ENCODE data around the gene CLCN4. TPM values are rescaled to one million over a fixed set of nuclear protein-coding genes. Genes with fewer than 3 reads are reported as not detected.

CLCN4 gene
- total RNA-seq, 1 experiment from 2014 or later, result 6.9 TPM

DNA sequence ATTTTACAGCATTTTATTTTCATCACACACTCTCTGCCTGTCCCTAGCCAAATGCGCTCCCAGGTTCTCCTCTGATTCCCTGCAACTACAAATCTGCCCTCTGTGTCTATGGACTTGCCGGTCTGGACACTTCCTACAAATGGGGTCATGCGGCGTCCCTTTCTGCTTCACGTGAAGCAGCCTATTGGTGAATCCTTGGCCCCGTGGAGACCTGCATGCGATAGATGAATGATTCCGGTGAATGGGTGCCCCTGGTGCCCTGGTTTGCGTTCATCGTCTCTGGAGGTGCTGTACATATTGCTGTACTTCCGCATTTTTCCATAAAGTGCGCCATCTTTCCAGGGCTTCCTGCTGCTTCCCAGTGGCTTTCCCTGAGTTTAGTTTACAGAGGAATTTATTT, 27.5 kb upstream of the CLCN4 start:
- TF ChIP-seq, protein P1, sequence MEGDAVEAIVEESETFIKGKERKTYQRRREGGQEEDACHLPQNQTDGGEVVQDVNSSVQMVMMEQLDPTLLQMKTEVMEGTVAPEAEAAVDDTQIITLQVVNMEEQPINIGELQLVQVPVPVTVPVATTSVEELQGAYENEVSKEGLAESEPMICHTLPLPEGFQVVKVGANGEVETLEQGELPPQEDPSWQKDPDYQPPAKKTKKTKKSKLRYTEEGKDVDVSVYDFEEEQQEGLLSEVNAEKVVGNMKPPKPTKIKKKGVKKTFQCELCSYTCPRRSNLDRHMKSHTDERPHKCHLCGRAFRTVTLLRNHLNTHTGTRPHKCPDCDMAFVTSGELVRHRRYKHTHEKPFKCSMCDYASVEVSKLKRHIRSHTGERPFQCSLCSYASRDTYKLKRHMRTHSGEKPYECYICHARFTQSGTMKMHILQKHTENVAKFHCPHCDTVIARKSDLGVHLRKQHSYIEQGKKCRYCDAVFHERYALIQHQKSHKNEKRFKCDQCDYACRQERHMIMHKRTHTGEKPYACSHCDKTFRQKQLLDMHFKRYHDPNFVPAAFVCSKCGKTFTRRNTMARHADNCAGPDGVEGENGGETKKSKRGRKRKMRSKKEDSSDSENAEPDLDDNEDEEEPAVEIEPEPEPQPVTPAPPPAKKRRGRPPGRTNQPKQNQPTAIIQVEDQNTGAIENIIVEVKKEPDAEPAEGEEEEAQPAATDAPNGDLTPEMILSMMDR (conservative IDR thresholded peaks at IDR 0.05), result no peak
- H3K27ac Mint-ChIP-seq, result no peak overlapping the region; a peak in 1 of 7 replicates
- Histone ChIP-seq H3K14ac (ENCODE audit: insufficient read depth, low read length) (no peak overlapping the region), H2BK5ac (ENCODE audit: insufficient read length, low read length) (no peak overlapping the region), H3K27me3 (ENCODE audit: insufficient read depth, low read length) (no peaks in the 10 kb centered on the region), H4K5ac (ENCODE audit: insufficient read length, low read depth, low read length) (no peak overlapping the region), H2AK5ac (ENCODE audit: insufficient read length, low read length) (no peak overlapping the region), H3K18ac (ENCODE audit: insufficient read length, low read depth, low read length) (no peak overlapping the region), H3K9me3 (ENCODE audit: control insufficient read depth, low read depth, low read length) (no peaks in the 10 kb centered on the region), H4K20me1 (ENCODE audit: control insufficient read depth, insufficient read depth, insufficient read length) (no peaks in the 10 kb centered on the region), H3K23me2 (ENCODE audit: insufficient read length, low read depth, low read length, poor library complexity, severe bottlenecking) (no peaks in the 10 kb centered on the region), H2AFZ (ENCODE audit: low read length) (no peak overlapping the region), H4K91ac (ENCODE audit: insufficient read length, low read depth, low read length) (no peak overlapping the region), H4K8ac (replicated peaks; ENCODE audit: insufficient read length, low read depth, low read length) (no peak overlapping the region), H3K4me2 (ENCODE audit: insufficient read depth, insufficient read length, low read length) (no peak overlapping the region), H2BK120ac (ENCODE audit: low read depth, low read length, poor library complexity, severe bottlenecking) (no peak overlapping the region), H3K56ac (ENCODE audit: insufficient read length, low read depth, low read length) (no peak overlapping the region), H3K79me1 (ENCODE audit: insufficient read depth, low read depth, low read length, poor library complexity, severe bottlenecking) (no peaks in the 10 kb centered on the region), H3K23ac (ENCODE audit: insufficient read length, low read depth, low read length) (no peak overlapping the region), H3K9ac (ENCODE audit: extremely low read depth, insufficient read length, low read length) (no peak overlapping the region), H3K4ac (ENCODE audit: low read depth, low read length) (no peak overlapping the region), H2BK12ac (ENCODE audit: insufficient read length, low read depth, low read length) (no peak overlapping the region), H3K79me2 (ENCODE audit: insufficient read depth, low read length) (no peaks in the 10 kb centered on the region), H3T11ph (ENCODE audit: low read length) (no peak overlapping the region), H3K27ac (ENCODE audit: insufficient read length, low read depth, low read length) (no peak overlapping the region), H2BK15ac (ENCODE audit: low read depth, low read length) (no peak overlapping the region), H2BK20ac (ENCODE audit: low read depth, low read length, poor library complexity, severe bottlenecking) (no peak overlapping the region), H3K4me1 (ENCODE audit: insufficient read depth, low read length) (peaks cover 2% of the 10 kb centered on the region; the same call in 1 of the 2 replicates)
- H3K27me3 Mint-ChIP-seq (ENCODE audit: low read depth), result no peaks in the 10 kb centered on the region
- WGBS (ENCODE audit: extremely low coverage, insufficient read length, low lambda C conversion rate), result no CpG with 5 or more reads among the region's 12 CpGs
- H3K4me1 Mint-ChIP-seq, result peaks cover 18 to 23% of the 10 kb centered on the region in 2 experiments
- no peak overlapping the region for H3K4me3 Mint-ChIP-seq
- peaks cover 66 to 85% (median 78%) of the 10 kb centered on the region in 3 experiments for H3K36me3 Mint-ChIP-seq (ENCODE audit: insufficient read depth in 1 of 3, low read depth in 3 of 3)
- H3K9me3 Mint-ChIP-seq, result peaks cover 76 to 84% of the 10 kb centered on the region in 2 experiments
- DNase-seq, result no peak
